GM23248 (cell line): ENCODE data around the gene JOSD2. TPM values are rescaled to one million over a fixed set of nuclear protein-coding genes. Genes with fewer than 3 reads are reported as not detected.

ENCODE experiments used
- DNase-seq: peaks from one replicate; pipeline ENCODE4 v3.0.0-alpha.2; 2015
- H2AFZ ChIP-seq: fragments of 200-600 bp; sonication (generic); 2 replicates; pipeline ENCODE4 v1.6.1; 2016; ENCODE audit warnings: antibody characterized with exemption
- H3F3A ChIP-seq: fragments of 200-600 bp; sonication (generic); 2 replicates; pipeline ENCODE4 v1.6.1; 2016; ENCODE audit warnings: mild to moderate bottlenecking, antibody characterized with exemption, mixed run types; ENCODE audit not compliant: insufficient read depth
- H3K27ac ChIP-seq: fragments of 200-600 bp; sonication (generic); 2 replicates; pipeline ENCODE4 v1.5.1; 2016; ENCODE audit warnings: mild to moderate bottlenecking
- H3K27me3 ChIP-seq: fragments of 200-600 bp; sonication (generic); replicated peaks from 2 replicates; pipeline ENCODE4 v1.6.1; 2016; ENCODE audit warnings: mild to moderate bottlenecking; ENCODE audit not compliant: insufficient read depth
- H3K36me3 ChIP-seq: fragments of 200-600 bp; sonication (generic); 2 replicates; pipeline ENCODE4 v1.6.1; 2016; ENCODE audit warnings: low read depth, mild to moderate bottlenecking
- H3K4me1 ChIP-seq: fragments of 200-600 bp; sonication (generic); 2 replicates; pipeline ENCODE4 v1.6.1; 2016; ENCODE audit warnings: mild to moderate bottlenecking; ENCODE audit not compliant: insufficient read depth
- H3K4me2 ChIP-seq: fragments of 200-600 bp; sonication (generic); one replicate; pipeline ENCODE4 v1.6.1; 2016; ENCODE audit warnings: mild to moderate bottlenecking; ENCODE audit not compliant: unreplicated experiment
- H3K4me3 ChIP-seq: fragments of 200-600 bp; sonication (generic); 2 replicates; pipeline ENCODE4 v1.5.1; 2016; ENCODE audit warnings: mild to moderate bottlenecking
- H3K79me2 ChIP-seq: fragments of 200-600 bp; sonication (generic); 2 replicates; pipeline ENCODE4 v1.6.1; 2016; ENCODE audit warnings: mild to moderate bottlenecking; ENCODE audit not compliant: insufficient read depth
- H3K9ac ChIP-seq: fragments of 200-600 bp; sonication (generic); 2 replicates; pipeline ENCODE4 v1.6.1; 2016; ENCODE audit warnings: mild to moderate bottlenecking
- H3K9me2 ChIP-seq: fragments of 200-600 bp; sonication (generic); 2 replicates; pipeline ENCODE4 v1.6.1; 2016; ENCODE audit warnings: mixed run types, mild to moderate bottlenecking, moderate library complexity; ENCODE audit not compliant: insufficient read depth
- H3K9me3 ChIP-seq: fragments of 200-600 bp; sonication (generic); one replicate; pipeline ENCODE4 v1.6.1; 2017; ENCODE audit warnings: low read depth
- H4K20me1 ChIP-seq: fragments of 200-600 bp; sonication (generic); 2 replicates; pipeline ENCODE4 v1.6.0; 2016; ENCODE audit not compliant: insufficient read depth
- EZH2 ChIP-seq: fragments of 200-600 bp; sonication (generic); IDR thresholded peaks from 2 replicates; pipeline ENCODE4 v1.6.1; 2018; ENCODE audit warnings: antibody characterized with exemption, mild to moderate bottlenecking; ENCODE audit not compliant: insufficient read depth, poor library complexity, severe bottlenecking
- EZH2phosphoT487 ChIP-seq: fragments of 200-600 bp; sonication (generic); IDR thresholded peaks from 2 replicates; pipeline ENCODE4 v1.6.1; 2018; ENCODE audit warnings: antibody characterized with exemption, moderate library complexity, mild to moderate bottlenecking, low read depth; ENCODE audit not compliant: insufficient read depth
- WGBS, 2 experiments: methylation state at CpG; one replicate each; pipeline ENCODE4 v1.1.6; 2015 to 2017; ENCODE audit warnings: low lambda C conversion rate in 2 of 2, low coverage in 1 of 2; ENCODE audit errors: missing lambda C conversion rate in 2 of 2; 5-methylcytosine and 5-hydroxymethylcytosine counted together
- in situ Hi-C: fragments of 300-500 bp; cut with MboI; formaldehyde crosslinking; loops from 2 replicates; pipeline ENCODE4 v1.15.0; 2020
- polyA plus RNA-seq: library from polyadenylated mRNA; unstranded; fragments of >200 nt; fragmentation: Nextera tagmentation; extraction: Ambion mirVana; gene quantifications from 2 replicates; pipeline ENCODE4 v1.2.1, GENCODE V29; 2016
- total RNA-seq: library from RNA; depleted of rRNA; stranded (reverse); fragments of >200 nt; shearing (Covaris generic); gene quantifications from 2 replicates; pipeline ENCODE4 v1.2.3, GENCODE V29; 2014

Gene JOSD2
- total and polyA plus RNA-seq, 2 experiments from 2014 or later = 55.2 to 98.5 TPM

- Histone ChIP-seq H3K4me2 (no peak overlapping the region), H3F3A (no peaks in the 10 kb centered on the region), H4K20me1 (no peaks in the 10 kb centered on the region), H3K27ac (no peak overlapping the region), H3K79me2 (no peaks in the 10 kb centered on the region), H3K4me3 (no peak overlapping the region), H3K9me2 (no peaks in the 10 kb centered on the region), H2AFZ (no peak overlapping the region), H3K36me3 (no peaks in the 10 kb centered on the region), H3K9me3 (no peaks in the 10 kb centered on the region), H3K4me1 (no peaks in the 10 kb centered on the region), H3K9ac (no peak overlapping the region), H3K27me3 (0 out of 2 replicates have a peak, but pooled peaks cover 6% of the 10 kb centered on the region)
- 51 to 63% methylated on average over 24 to 37 of the region's 45 CpGs for WGBS, 2 experiments
- no peak for DNase-seq
- in situ Hi-C loops = loop anchor here (10.0 kb wide), 1 partner anchor 236 kb away; no protein-coding TSS in a partner anchor
- no peak for TF ChIP-seq EZH2
- TF ChIP-seq EZH2phosphoT487 = no peak
Observed at GRCh38 chr19:50548191-50549058, 37.4 kb upstream of the JOSD2 start.

GRCh38 chr19:50547385-50548190 is 36.6 kb upstream of the JOSD2 start:
- H3K27ac ChIP-seq = no peak overlapping the region
- no peak for DNase-seq
- no peak overlapping the region for H3K9ac ChIP-seq
- H3K4me1 ChIP-seq = no peaks in the 10 kb centered on the region
- no peak overlapping the region for H2AFZ ChIP-seq
- H3K4me2 ChIP-seq = no peak overlapping the region
- H3K9me2 ChIP-seq = no peaks in the 10 kb centered on the region
- WGBS, 2 experiments = 48 to 52% methylated on average over 15 to 18 of the region's 18 CpGs
- H3K27me3 ChIP-seq = 0 out of 2 replicates have a peak, but pooled peaks cover 6% of the 10 kb centered on the region
- no peak for TF ChIP-seq EZH2phosphoT487
- H4K20me1 ChIP-seq = no peaks in the 10 kb centered on the region
- H3K4me3 ChIP-seq = no peak overlapping the region
- in situ Hi-C loops = loop anchor here (10.0 kb wide), 1 partner anchor 237 kb away; no protein-coding TSS in a partner anchor
- H3K9me3 ChIP-seq = no peaks in the 10 kb centered on the region
- no peaks in the 10 kb centered on the region for H3K36me3 ChIP-seq
- no peaks in the 10 kb centered on the region for H3K79me2 ChIP-seq
- no peaks in the 10 kb centered on the region for H3F3A ChIP-seq

GRCh38 chr19:50546527-50547221 is 35.7 kb upstream of the JOSD2 start:
- in situ Hi-C loops = loop anchor here (10.0 kb wide), 1 partner anchor 238 kb away; no protein-coding TSS in a partner anchor
- no peak overlapping the region for H3K4me3 ChIP-seq
- no peaks in the 10 kb centered on the region for H4K20me1 ChIP-seq
- no peaks in the 10 kb centered on the region for H3K9me2 ChIP-seq
- no peaks in the 10 kb centered on the region for H3K4me1 ChIP-seq
- no peaks in the 10 kb centered on the region for H3F3A ChIP-seq
- 53 to 65% methylated on average over 26 to 29 of the region's 29 CpGs for WGBS, 2 experiments
- no peaks in the 10 kb centered on the region for H3K9me3 ChIP-seq
- H3K4me2 ChIP-seq = no peak overlapping the region
- H3K79me2 ChIP-seq = no peaks in the 10 kb centered on the region
- no peak for DNase-seq
- TF ChIP-seq EZH2phosphoT487 (no peak), EZH2 (no peak)
- no peaks in the 10 kb centered on the region for H3K36me3 ChIP-seq
- H3K27ac ChIP-seq = no peak overlapping the region
- no peak overlapping the region for H3K9ac ChIP-seq
- H2AFZ ChIP-seq = no peak overlapping the region
- no peaks in the 10 kb centered on the region for H3K27me3 ChIP-seq

GRCh38 chr19:50542943-50543342 is 32.0 kb upstream of the JOSD2 start:
- Histone ChIP-seq H3K9ac (no peak overlapping the region), H3K27ac (no peak overlapping the region), H3K9me3 (no peaks in the 10 kb centered on the region), H3K4me1 (no peaks in the 10 kb centered on the region), H3F3A (no peaks in the 10 kb centered on the region), H3K27me3 (no peaks in the 10 kb centered on the region), H3K79me2 (no peaks in the 10 kb centered on the region), H3K4me2 (no peak overlapping the region), H4K20me1 (no peaks in the 10 kb centered on the region), H3K9me2 (no peaks in the 10 kb centered on the region), H3K4me3 (no peak overlapping the region), H2AFZ (no peak overlapping the region), H3K36me3 (no peaks in the 10 kb centered on the region)
- no peak for TF ChIP-seq EZH2phosphoT487
- no peak for TF ChIP-seq EZH2
- WGBS, 2 experiments = 63 to 71% methylated on average over 19 to 21 of the region's 21 CpGs
- DNase-seq = no peak
- in situ Hi-C loops = loop anchor here (10.0 kb wide), 1 partner anchor 242 kb away; no protein-coding TSS in a partner anchor
